ENCODE data around the gene PARVA.

PARVA gene

GRCh38 chr11:12380565-12381325, 3.4 kb downstream of the PARVA start:
- no peak overlapping the region for H3K27ac ChIP-seq
- no peak for TF ChIP-seq CTCF (IDR thresholded peaks at IDR 0.05)
- TF ChIP-seq ZFX (IDR thresholded peaks at IDR 0.05; ENCODE audit: borderline replicate concordance): no peak

GRCh38 chr11:12381875-12382274, 4.5 kb downstream of the PARVA start:
- TF ChIP-seq CTCF (IDR thresholded peaks at IDR 0.05): no peak
- no peak for TF ChIP-seq ZFX (IDR thresholded peaks at IDR 0.05; ENCODE audit: borderline replicate concordance)
- no peak overlapping the region for H3K27ac ChIP-seq

GRCh38 chr11:12382451-12382850, 5.1 kb downstream of the PARVA start:
- TF ChIP-seq ZFX (IDR thresholded peaks at IDR 0.05; ENCODE audit: borderline replicate concordance) (no peak), CTCF (IDR thresholded peaks at IDR 0.05) (no peak)
- H3K27ac ChIP-seq: no peak overlapping the region

GRCh38 chr11:12386309-12386708, 8.9 kb downstream of the PARVA start:
- TF ChIP-seq ZFX (IDR thresholded peaks at IDR 0.05; ENCODE audit: borderline replicate concordance) (no peak), CTCF (IDR thresholded peaks at IDR 0.05) (no peak)
- peak overlapping the region; percentile 82 for H3K27ac ChIP-seq

GRCh38 chr11:12386745-12387144, 9.4 kb downstream of the PARVA start:
- no peak for TF ChIP-seq ZFX (IDR thresholded peaks at IDR 0.05; ENCODE audit: borderline replicate concordance)
- H3K27ac ChIP-seq: peak overlapping the region; percentile 82

GRCh38 chr11:12388173-12388572, 10.8 kb downstream of the PARVA start:
- TF ChIP-seq CTCF (IDR thresholded peaks at IDR 0.05): no peak
- TF ChIP-seq ZFX (IDR thresholded peaks at IDR 0.05; ENCODE audit: borderline replicate concordance): no peak
- peak overlapping the region; percentile 82 for H3K27ac ChIP-seq

- TF ChIP-seq ZFX (IDR thresholded peaks at IDR 0.05; ENCODE audit: borderline replicate concordance) (no peak), CTCF (IDR thresholded peaks at IDR 0.05) (no peak)
- H3K27ac ChIP-seq: peak overlapping the region; percentile 82
These were observed 11.7 kb downstream of the PARVA start for GRCh38 chr11:12388939-12389670.
